Hippocampal formation (tissue), 2 donors: ENCODE data around the gene WIPI1.
"Not testable (repeated sequence)": the region's sequence is repeated elsewhere in the genome, so short reads cannot be mapped to it uniquely, and the experiment has no call there.

Experiments
- DNase-seq, 2 donors: peaks; one replicate each; lab custom pipeline; 2025; lab: John Stamatoyannopoulos, UW

WIPI1 gene

GRCh38 chr17:68457168-68457538, at the start of gene WIPI1:
Gene WIPI1, minus strand, starts transcription at chr17:68457496. Its CDS starts 75 bp downstream, at chr17:68457421.
- no peak for DNase-seq

- no peak for DNase-seq
Measured at GRCh38 chr17:68505951-68506350, 48.7 kb upstream of the WIPI1 start.

GRCh38 chr17:68501074-68501473, 43.8 kb upstream of the WIPI1 start:
- DNase-seq = no peak

- DNase-seq = no peak
Measured at GRCh38 chr17:68499587-68499986, 42.3 kb upstream of the WIPI1 start.

- no peak for DNase-seq
Measured at GRCh38 chr17:68498479-68499326, 41.4 kb upstream of the WIPI1 start.

- no peak for DNase-seq
Measured at GRCh38 chr17:68497885-68498319, 40.6 kb upstream of the WIPI1 start.

GRCh38 chr17:68495081-68495480, 37.8 kb upstream of the WIPI1 start:
- no peak for DNase-seq

GRCh38 chr17:68492394-68493054, 35.2 kb upstream of the WIPI1 start:
- not testable (repeated sequence) for DNase-seq

GRCh38 chr17:68491381-68492231, 34.3 kb upstream of the WIPI1 start:
- peak in 1 of 2 donors; percentile 18 for DNase-seq

- no peak for DNase-seq
Measured at GRCh38 chr17:68489919-68490318, 32.6 kb upstream of the WIPI1 start.

GRCh38 chr17:68484458-68484857, 27.2 kb upstream of the WIPI1 start:
- no peak for DNase-seq

- DNase-seq = no peak
Measured at GRCh38 chr17:68482576-68483041, 25.3 kb upstream of the WIPI1 start.

- DNase-seq = no peak
Measured at GRCh38 chr17:68480885-68481284, 23.6 kb upstream of the WIPI1 start.

GRCh38 chr17:68470961-68471360, 13.7 kb upstream of the WIPI1 start:
- no peak for DNase-seq

GRCh38 chr17:68468788-68469187, 11.5 kb upstream of the WIPI1 start:
- no peak for DNase-seq

- no peak for DNase-seq
Measured at GRCh38 chr17:68468334-68468733, 11.0 kb upstream of the WIPI1 start.

GRCh38 chr17:68463211-68464019, 6.1 kb upstream of the WIPI1 start:
- no peak for DNase-seq

GRCh38 chr17:68462381-68463210, 5.3 kb upstream of the WIPI1 start:
- DNase-seq = peak; percentile 55 to 77

GRCh38 chr17:68461589-68461988, 4.3 kb upstream of the WIPI1 start:
- no peak for DNase-seq

GRCh38 chr17:68461122-68461539, 3.8 kb upstream of the WIPI1 start:
- DNase-seq = no peak
